Stimulated activated CD8-positive, alpha-beta memory T cell treated with anti-CD3 and anti-CD28 coated beads, Interleukin-4, amount 100 ng/mL, for 1 hour (primary cell): ENCODE results near the gene SNX18.

Source experiments
- DNase-seq, 2 donors: peaks; one replicate each; pipeline ENCODE4 v3.0.0-alpha.2; 2020; ENCODE audit warnings: low read depth in 2 of 2, low spot score in 1 of 2

SNX18 gene

GRCh38 chr5:54577937-54578653 lies 60.5 kb downstream of the SNX18 start:
- DNase-seq: no peak

- DNase-seq: no peak
Observed at GRCh38 chr5:54579591-54580295, 62.2 kb downstream of the SNX18 start.

GRCh38 chr5:54580997-54581811 lies 63.6 kb downstream of the SNX18 start:
- no peak for DNase-seq

- no peak for DNase-seq
Observed at GRCh38 chr5:54581831-54582548, 64.4 kb downstream of the SNX18 start.

GRCh38 chr5:54586336-54586735 lies 68.8 kb downstream of the SNX18 start:
- DNase-seq: no peak

- DNase-seq: no peak
Observed at GRCh38 chr5:54589786-54590185, 72.2 kb downstream of the SNX18 start.

GRCh38 chr5:54590824-54591223 lies 73.3 kb downstream of the SNX18 start:
- no peak for DNase-seq

GRCh38 chr5:54593779-54594178 lies 76.2 kb downstream of the SNX18 start:
- no peak for DNase-seq

- DNase-seq: no peak
Observed at GRCh38 chr5:54594181-54594580, 76.6 kb downstream of the SNX18 start.

- no peak for DNase-seq
Observed at GRCh38 chr5:54595721-54596120, 78.2 kb downstream of the SNX18 start.
